Esophagus mucosa (tissue), 1 donor: ENCODE results near the gene NOS2. TPM values are rescaled to one million over a fixed set of nuclear protein-coding genes. Genes with fewer than 3 reads are reported as not detected.
"Not testable (repeated sequence)": the region's sequence is repeated elsewhere in the genome, so short reads cannot be mapped to it uniquely, and the experiment has no call there.

Experiments
- ATAC-seq: fragments of 200-7000 bp; cut with Tn5 transposase; one replicate; pipeline ENCODE4 v1.9.1; 2020
- total RNA-seq: library from RNA; stranded (reverse); gene quantifications from one replicate; pipeline ENCODE4 v1.2.4, GENCODE V29; 2023
- donor health status: DM: yes; HTN: yes; CAD: no.

Gene NOS2
- not detected for total RNA-seq

GRCh38 chr17:27800522-27800921, at the start of gene NOS2:
NOS2 (minus strand) TSS chr17:27800529; CDS start chr17:27798809, 1,720 bp downstream.
- ATAC-seq = no peak

GRCh38 chr17:27849474-27850185, 49.3 kb upstream of the NOS2 start:
- no peak for ATAC-seq

GRCh38 chr17:27848931-27849330, 48.6 kb upstream of the NOS2 start:
- no peak for ATAC-seq

GRCh38 chr17:27846808-27847307, 46.5 kb upstream of the NOS2 start:
- not testable (repeated sequence) for ATAC-seq

- ATAC-seq = no peak
Measured at GRCh38 chr17:27846042-27846655, 45.8 kb upstream of the NOS2 start.

GRCh38 chr17:27845264-27846041, 45.1 kb upstream of the NOS2 start:
- ATAC-seq = no peak

- no peak for ATAC-seq
Measured at GRCh38 chr17:27840688-27841087, 40.4 kb upstream of the NOS2 start.

GRCh38 chr17:27840406-27840678, 40.0 kb upstream of the NOS2 start:
- ATAC-seq = peak; percentile 91

- peak; percentile 35 for ATAC-seq
Measured at GRCh38 chr17:27839571-27840405, 39.5 kb upstream of the NOS2 start.

- ATAC-seq = not testable (repeated sequence)
Measured at GRCh38 chr17:27838607-27839006, 38.3 kb upstream of the NOS2 start.

- not testable (repeated sequence) for ATAC-seq
Measured at GRCh38 chr17:27837769-27838168, 37.4 kb upstream of the NOS2 start.

- no peak for ATAC-seq
Measured at GRCh38 chr17:27836651-27837050, 36.3 kb upstream of the NOS2 start.

- peak; percentile 70 for ATAC-seq
Measured at GRCh38 chr17:27834571-27834970, 34.2 kb upstream of the NOS2 start.

GRCh38 chr17:27832831-27833230, 32.5 kb upstream of the NOS2 start:
- no peak for ATAC-seq

GRCh38 chr17:27829888-27830287, 29.6 kb upstream of the NOS2 start:
- peak; percentile 32 for ATAC-seq

- ATAC-seq = peak; percentile 85
Measured at GRCh38 chr17:27829143-27829711, 28.9 kb upstream of the NOS2 start.

- no peak for ATAC-seq
Measured at GRCh38 chr17:27825459-27825858, 25.1 kb upstream of the NOS2 start.

- ATAC-seq = no peak
Measured at GRCh38 chr17:27824745-27825144, 24.4 kb upstream of the NOS2 start.

- ATAC-seq = no peak
Measured at GRCh38 chr17:27824176-27824715, 23.9 kb upstream of the NOS2 start.

GRCh38 chr17:27822108-27822507, 21.8 kb upstream of the NOS2 start:
- ATAC-seq = not testable (repeated sequence)

- no peak for ATAC-seq
Measured at GRCh38 chr17:27821318-27821717, 21.0 kb upstream of the NOS2 start.

- ATAC-seq = no peak
Measured at GRCh38 chr17:27819145-27819544, 18.8 kb upstream of the NOS2 start.
